RWPE1 (cell line): ENCODE data around the gene HEATR5A.
"Not testable (repeated sequence)": the region's sequence is repeated elsewhere in the genome, so short reads cannot be mapped to it uniquely, and the experiment has no call there.

ENCODE experiments used
- CTCF ChIA-PET: fragments of 350-600 bp; sonication (Branson Sonifier 250); formaldehyde crosslinking; extraction: SDS; loops from one replicate; lab custom pipeline; 2021; lab: Yijun Ruan, JAX
- POLR2A ChIA-PET: fragments of 400-600 bp; formaldehyde crosslinking; extraction: SDS; loops from one replicate; lab custom pipeline; 2020; ENCODE audit warnings: antibody characterized with exemption; ENCODE audit not compliant: low non-redundant PET; lab: Yijun Ruan, JAX
- DNase-seq: peaks from one replicate; pipeline ENCODE4 v3.0.0; 2012; ENCODE audit warnings: low spot score
- H3K27ac ChIP-seq: fragments of 450-650 bp; 2 replicates; pipeline ENCODE4 v1.5.1; 2017
- TF ChIP-seq, protein P1 (sequence below): fragments of 450-650 bp; conservative IDR thresholded peaks from 2 replicates; pipeline ENCODE4 v1.5.1; 2017; ENCODE audit warnings: low read depth, mild to moderate bottlenecking

The HEATR5A gene

GRCh38 chr14:31258427-31259039 lies 161.8 kb downstream of the HEATR5A start:
- no peak for DNase-seq
- TF ChIP-seq, protein P1, sequence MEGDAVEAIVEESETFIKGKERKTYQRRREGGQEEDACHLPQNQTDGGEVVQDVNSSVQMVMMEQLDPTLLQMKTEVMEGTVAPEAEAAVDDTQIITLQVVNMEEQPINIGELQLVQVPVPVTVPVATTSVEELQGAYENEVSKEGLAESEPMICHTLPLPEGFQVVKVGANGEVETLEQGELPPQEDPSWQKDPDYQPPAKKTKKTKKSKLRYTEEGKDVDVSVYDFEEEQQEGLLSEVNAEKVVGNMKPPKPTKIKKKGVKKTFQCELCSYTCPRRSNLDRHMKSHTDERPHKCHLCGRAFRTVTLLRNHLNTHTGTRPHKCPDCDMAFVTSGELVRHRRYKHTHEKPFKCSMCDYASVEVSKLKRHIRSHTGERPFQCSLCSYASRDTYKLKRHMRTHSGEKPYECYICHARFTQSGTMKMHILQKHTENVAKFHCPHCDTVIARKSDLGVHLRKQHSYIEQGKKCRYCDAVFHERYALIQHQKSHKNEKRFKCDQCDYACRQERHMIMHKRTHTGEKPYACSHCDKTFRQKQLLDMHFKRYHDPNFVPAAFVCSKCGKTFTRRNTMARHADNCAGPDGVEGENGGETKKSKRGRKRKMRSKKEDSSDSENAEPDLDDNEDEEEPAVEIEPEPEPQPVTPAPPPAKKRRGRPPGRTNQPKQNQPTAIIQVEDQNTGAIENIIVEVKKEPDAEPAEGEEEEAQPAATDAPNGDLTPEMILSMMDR, result no peak
- POLR2A ChIA-PET, result no interaction called here
- H3K27ac ChIP-seq, result no peak overlapping the region
- CTCF ChIA-PET, result no interaction called here

GRCh38 chr14:31257554-31258426 lies 162.6 kb downstream of the HEATR5A start:
- DNase-seq, CTCF ChIA-PET, H3K27ac ChIP-seq, POLR2A ChIA-PET: not testable (repeated sequence)

DNA sequence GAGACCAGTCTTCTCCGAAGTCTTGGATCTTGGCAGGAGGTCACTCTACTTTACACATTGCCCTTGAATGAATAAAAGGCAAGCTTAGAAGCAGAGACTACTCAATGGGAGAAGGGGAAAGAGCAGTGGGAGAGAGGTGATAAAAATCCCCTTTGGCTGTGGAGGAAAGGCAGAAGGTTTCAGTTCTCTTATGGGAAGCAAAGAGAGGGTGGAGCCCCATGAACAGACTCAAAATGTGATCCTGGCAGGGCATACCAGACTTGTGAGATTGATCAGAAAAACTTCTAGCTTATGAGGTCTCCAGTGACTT lies 163.2 kb downstream of the HEATR5A start:
- POLR2A ChIA-PET, result no interaction called here
- DNase-seq, result no peak
- H3K27ac ChIP-seq, result no peak overlapping the region
- TF ChIP-seq, protein P1, result no peak
- CTCF ChIA-PET, result no interaction called here

DNA sequence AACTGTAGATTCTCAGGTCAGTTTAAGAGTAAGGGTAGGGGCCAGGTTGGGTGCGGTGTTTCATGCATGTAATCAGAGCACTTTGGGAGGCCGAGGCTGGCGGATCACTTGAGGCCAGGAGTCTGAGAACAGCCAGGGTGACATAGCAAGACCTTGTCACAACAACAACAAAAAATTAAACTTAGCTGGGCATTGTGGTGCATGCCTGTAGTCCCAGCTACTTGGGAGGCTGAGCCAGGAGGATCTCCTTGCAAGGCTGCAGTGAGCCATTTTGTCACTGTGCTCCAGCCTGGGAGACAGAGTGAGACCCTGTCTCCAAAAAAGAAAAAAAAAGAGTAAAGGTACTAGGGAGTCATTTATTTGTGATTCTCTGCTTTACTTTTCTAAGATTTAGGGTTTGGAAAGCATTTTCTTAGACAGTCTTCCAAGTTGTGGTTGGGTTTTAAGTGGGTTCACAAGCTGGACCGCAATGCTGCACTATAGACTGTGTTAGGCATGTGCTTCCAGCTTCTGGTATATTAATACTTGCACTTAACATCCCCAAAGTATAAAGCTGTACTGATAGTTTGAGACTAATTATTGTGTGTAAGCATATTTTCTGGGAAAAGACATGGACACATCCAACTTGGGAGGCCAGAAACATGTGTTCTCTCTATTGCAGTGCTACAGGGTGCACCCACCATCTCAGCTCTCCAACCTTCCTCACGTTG lies 163.7 kb downstream of the HEATR5A start:
- POLR2A ChIA-PET, result no interaction called here
- H3K27ac ChIP-seq, result no peak overlapping the region
- TF ChIP-seq, protein P1, result no peak
- no peak for DNase-seq
- CTCF ChIA-PET, result no interaction called here

DNA sequence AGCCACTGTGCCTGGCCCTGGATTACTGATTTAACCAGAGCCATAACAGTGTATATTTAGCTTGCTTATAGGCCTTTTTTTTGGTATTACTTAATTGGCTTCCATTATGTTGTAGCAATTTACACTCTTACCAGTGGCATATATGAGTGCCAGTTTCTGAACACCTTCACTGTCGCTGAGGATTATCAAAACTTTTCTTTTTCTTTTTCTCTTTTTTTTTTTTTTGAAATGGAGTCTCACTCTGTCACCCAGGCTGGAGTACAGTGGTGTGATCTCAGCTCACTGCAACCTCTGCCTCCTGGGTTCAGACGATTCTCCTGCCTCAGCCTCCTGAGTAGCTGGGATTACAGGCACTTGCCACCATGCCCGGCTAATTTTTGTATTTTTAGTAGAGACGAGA lies 164.4 kb downstream of the HEATR5A start:
- DNase-seq, CTCF ChIA-PET, H3K27ac ChIP-seq, POLR2A ChIA-PET: not testable (repeated sequence)

DNA sequence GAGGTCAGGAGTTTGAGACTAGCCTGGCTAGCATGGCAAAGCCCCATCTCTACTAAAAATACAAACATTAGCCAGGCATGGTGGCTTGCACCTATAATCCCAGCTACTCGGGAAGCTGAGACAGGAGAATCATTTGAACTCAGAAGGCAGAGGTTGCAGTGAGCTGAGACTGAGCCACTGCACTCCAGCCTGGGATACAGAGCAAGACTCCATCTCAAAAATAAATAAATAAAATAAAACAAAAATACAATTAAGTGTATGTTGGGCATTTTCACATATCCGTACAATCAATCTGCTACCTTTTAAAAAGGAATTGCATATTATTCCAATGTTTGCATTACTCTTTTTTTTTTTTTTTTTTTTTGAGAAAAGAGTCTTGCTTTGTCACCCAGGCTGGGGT lies 165.1 kb downstream of the HEATR5A start:
- ChIA-PET POLR2A (no interaction called here), CTCF (no interaction called here)
- no peak overlapping the region for H3K27ac ChIP-seq
- TF ChIP-seq, protein P1, result no peak
- DNase-seq, result no peak

GRCh38 chr14:31253746-31254471 lies 166.4 kb downstream of the HEATR5A start:
- ChIA-PET POLR2A (no interaction called here), CTCF (no interaction called here)
- TF ChIP-seq, protein P1, result no peak
- H3K27ac ChIP-seq, result no peak overlapping the region
- DNase-seq, result no peak
